GM19099 (cell line): ENCODE measurements around the gene ARHGEF7.

Experiments
- POLR2A ChIP-seq: IDR thresholded peaks from 3 replicates; pipeline ENCODE4 v1.6.1; 2011; ENCODE audit warnings: low read depth; ENCODE audit not compliant: insufficient read length; ENCODE audit errors: extremely low read depth

Gene ARHGEF7

DNA sequence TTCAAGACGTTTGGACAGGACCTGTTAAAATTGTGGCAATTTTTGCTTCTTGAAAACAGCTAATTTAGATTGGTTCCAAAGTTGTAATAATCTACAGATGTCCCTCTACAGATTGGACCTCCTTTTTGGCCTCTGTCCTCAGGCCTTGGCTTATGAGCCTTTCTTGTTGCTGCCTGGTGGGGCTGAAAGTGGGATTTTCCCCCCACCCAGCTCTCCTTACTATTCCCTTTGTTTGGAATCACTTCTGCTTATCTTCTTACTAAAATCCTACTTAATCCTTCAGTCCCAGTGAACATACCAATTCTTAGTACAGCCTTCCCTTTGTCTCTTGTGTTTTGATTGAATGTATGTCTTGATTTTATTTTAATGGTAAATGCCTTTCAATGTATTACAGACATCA is 141.8 kb downstream of the ARHGEF7 start:
- no peak for TF ChIP-seq POLR2A

DNA sequence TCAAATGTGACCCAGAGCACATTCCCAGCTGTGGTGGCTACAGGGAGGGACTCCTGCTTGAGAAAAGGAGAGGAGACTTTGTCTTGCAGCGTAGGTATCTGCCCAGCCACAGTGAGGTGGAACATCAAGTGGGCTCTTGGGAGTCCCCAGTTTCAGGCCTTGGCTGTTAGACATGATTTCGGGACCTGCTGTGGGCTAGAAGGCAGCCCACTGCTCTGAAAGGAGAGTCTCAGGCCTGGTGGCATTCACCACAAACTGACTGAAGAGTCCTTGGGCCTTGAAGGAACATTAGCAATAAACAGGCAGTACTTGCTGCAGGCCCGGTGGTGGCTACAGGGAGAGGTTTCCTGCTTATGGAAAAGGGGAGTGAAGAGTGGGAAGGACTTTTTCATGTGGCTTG is 143.5 kb downstream of the ARHGEF7 start:
- TF ChIP-seq POLR2A = no peak

DNA sequence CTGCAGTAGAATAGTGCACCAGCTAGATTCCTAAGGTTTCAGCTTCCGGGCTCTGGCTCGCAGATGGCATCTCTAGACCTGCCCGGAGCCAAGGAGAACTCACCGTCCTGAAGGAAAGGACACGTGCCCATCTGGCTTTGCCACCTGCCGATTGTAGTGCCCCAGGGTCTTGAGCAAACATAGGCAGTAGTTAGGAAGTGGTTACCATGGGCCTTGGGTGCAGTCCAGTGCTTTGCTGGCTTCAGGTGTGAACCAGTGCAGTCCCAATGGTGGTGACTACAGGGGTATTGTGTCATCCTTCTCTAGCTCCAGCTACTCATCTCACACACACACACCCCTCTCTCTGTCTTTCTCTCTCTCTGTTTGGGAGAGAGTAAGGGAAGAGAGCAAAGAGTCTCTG is 143.9 kb downstream of the ARHGEF7 start:
- no peak for TF ChIP-seq POLR2A

DNA sequence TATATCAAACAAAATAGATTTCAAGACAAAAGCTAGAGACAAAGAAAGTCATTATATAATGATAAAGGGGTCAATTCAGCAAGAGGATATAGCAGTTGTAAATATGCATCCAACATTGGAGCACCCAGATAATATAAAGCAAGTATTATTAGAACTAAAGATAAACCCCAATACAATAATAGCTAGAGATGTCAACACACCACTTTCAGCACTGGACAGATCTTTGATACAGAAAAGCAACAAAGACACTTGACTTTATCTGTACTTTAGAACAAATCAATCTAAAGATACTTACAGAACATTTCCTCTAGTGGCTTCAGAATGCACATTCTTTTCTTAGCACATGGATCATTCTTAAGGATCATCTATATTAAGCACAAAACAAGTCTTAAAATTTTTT is 146.2 kb downstream of the ARHGEF7 start:
- no peak for TF ChIP-seq POLR2A

DNA sequence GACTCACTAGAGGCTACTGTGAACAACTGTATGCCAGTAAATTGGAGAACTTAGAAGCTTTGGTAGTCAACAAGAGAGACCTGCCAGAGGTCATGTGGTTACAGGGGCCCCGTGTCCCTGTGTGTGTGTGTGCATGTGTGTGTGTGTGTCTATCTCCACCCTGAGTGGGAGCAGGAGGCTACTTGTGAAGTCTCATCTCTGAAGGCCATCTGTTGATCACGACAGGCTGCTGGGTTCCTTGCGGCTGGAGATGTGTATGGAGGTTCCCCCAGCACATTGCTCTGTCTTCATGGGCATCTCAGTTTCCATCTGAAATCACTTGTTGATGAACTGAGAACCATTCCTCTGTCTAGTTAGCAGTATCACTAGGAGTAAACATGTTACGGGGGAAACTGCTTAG is 147.2 kb downstream of the ARHGEF7 start:
- TF ChIP-seq POLR2A = no peak

DNA sequence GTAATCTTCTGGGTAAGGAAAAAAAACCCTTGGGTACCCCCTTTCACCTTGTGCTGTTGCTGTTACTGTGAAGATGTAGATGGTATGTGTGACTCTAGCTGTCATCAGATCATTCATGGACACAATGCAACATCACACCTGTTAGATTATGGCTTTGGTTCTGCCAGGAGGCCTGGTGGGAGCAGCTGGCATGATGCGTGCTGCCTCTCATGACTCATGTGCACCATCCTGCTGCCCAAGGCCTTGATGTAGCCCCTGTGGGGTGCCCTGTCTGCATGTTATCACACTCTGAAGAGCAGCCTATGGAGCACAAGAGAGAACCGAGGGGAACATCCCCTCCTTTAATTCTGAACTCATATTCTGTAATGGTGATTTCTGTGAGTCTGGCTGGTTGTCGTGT is 147.6 kb downstream of the ARHGEF7 start:
- TF ChIP-seq POLR2A = no peak

DNA sequence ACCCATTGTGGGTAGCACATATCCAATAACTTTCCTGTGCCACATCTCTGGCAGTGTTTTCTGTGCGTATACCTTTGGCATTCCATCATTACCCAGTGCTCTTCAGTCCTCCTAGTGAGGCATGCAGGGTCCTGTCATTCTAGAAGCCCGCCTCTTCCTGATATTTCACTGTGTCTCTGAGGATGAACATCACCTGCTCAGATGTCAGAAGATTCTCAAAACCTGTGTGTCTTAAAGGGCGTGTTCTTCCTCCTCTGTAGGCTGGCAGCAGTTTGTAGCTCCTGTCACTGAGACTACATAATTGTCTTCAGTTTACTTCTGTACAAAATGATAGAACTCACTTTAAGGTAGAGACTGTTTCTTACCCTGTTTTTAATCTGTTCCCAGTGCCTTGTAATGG is 148.5 kb downstream of the ARHGEF7 start:
- no peak for TF ChIP-seq POLR2A

DNA sequence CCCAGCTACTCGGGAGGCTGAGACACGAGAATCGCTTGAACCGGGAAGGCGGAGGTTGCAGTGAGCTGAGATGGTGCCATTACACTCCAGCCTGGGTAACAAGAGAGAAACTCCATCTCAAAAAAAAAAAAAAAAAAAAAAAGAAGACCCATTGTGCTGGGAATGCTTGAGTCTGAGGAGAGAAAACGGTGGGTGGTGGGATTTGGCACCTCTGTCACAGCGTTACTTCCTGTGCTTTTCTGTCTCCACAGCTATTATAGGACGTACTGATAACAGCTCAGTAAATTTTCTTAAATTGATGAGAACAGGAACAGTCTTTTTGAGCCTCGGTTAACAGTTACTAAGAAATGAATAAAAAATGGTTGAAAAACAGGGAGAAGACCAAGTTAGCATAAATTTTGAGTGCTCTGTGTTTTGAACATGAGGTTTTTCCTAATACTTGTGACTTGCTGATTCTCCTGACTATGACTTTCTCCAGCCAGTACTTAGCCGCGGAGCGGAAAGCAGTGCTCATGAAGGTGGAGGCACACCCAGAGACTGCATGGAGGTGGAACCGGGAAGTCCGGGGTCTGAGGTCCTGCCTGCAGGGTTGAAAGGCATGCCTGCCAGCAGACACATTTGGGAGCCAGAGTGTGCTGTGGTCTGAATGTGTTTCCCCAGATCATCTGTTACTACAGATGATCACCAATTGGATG is 150.0 kb downstream of the ARHGEF7 start:
- TF ChIP-seq POLR2A = no peak

DNA sequence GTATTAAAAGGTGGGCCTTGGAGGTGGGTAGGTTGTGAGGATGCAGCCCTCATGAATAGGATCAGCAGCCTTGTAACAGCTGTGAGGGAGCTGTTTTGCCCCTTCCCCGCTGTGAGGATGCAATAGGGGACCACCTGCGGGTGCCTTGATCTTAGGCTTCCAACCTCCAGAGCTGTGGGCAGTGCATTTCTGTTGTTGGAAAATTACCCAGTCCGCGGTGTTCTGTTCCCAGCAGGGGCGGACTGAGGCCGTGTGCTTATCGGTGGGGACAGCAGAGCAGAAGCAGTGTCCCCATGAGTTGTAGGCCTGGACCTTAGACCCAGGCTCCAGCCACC is 150.6 kb downstream of the ARHGEF7 start:
- TF ChIP-seq POLR2A = no peak

DNA sequence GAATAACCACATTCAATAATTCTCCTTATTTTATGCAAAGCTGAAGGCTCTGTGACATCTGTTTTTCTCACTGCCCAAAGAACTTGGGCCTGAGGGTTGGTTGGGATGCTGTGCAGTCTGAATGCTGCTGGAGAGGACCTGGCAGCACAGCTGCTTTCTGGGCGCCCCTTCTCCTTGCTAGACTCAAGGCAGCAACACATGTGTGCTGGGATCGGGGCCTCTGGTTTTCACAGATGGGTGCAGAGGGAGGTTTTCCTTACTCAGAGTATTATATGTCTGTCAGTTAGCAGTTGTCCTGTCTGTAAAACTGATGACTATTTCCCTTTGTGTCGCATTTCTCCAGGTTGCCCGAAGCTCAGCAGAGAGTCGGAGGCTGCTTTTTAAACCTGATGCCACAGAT is 152.1 kb downstream of the ARHGEF7 start:
- TF ChIP-seq POLR2A = no peak

DNA sequence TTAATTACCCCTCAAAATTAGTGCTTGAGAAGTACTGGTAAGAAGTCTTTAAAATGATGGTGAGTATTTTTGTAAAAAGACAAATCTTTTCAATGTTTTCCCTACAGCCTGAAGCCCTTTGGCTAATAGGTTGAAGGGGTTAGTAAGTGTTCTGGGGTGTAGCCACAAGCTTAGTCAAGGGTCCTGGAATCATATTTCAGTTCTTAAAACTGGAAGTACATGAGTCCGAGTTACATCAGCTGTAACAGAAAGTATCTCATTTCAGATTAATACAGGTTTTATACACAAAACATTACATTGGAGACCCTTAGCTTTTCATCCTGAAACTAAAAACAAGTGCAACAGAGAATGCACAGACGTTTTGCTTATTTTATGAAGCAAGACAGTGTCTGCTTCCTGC is 152.7 kb downstream of the ARHGEF7 start:
- TF ChIP-seq POLR2A = no peak

DNA sequence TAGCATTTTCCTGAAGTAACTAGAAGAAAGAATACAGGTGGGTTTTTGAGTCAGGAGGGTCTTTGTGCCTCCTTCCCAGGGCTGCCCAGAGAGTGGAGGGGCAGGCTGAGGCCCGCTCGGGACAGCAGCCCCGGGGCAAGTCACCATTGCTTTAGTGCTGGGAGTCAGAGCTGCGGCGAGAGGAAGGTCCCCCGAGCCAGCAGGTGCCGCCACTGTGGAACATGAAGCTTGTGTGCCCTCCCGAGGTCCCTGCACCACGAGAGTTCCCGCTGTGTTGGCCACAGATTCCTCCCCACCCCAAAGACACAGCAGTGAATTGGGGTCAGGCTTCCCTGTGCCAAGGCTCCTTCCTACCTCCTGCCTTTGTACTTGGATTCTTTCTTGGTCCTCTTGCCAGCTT is 154.4 kb downstream of the ARHGEF7 start:
- TF ChIP-seq POLR2A = no peak

DNA sequence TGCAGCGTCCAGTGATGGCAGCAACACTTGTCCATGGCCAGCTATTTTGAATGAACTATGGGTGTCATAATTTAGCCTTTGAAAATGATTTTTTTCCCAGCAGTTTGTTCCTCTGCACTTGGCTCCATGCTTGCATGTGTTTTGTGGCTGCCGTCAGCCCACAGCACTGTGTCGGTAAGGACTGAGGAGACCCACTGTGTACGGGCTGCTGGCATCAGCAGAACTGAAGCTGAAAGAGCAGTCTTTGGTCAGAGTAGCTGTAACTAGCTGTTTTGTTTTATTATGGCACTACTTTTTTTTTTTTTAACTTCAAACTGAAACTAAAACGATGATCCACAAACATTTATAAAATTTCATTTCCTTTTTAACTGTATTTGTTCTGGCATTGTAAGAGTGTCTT is 155.0 kb downstream of the ARHGEF7 start:
- TF ChIP-seq POLR2A = no peak

DNA sequence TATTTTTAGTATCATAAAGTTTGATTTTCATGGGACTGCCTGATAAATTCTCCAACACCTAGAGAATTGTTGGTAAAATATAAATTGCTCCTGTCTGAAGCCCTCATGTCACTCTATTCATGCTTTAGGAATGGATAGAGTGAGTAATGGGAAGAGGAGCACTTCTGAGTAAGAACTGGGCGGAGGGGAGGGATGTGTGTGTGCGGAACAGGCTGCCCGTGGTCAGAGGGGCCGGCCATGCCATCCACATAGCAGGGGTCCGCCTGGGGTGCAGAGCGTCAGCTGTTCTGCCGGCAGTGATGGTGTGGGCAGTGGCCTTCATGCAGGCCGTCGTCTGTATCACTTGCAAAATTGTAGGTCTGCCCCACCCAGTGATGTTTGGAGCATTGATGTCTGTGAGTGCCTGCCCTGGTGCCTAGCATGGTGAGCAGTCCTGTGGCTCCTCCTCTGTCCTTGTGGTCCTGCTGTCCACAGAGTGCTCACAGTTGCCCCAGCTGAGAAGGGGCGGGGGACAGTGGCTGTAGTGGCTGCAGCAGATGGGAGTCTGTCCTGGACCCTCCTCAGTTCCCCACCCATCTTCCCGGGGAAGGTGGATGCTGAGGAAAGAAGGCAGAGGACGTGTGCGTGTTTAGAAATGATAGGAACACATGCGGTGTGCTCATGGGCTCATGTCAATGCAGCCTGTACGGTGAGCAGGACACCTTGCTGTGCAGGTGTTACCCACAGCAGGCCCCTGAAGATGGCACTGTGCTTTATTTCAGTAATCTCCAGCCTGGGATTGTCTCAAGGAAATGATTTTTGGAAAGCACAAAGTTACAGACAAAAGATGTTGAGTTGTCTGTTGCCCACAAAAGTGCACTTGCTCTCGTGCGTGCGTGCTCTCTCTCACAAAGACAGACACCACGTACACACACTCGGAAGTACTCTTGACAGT is 155.9 kb downstream of the ARHGEF7 start:
- TF ChIP-seq POLR2A = no peak

DNA sequence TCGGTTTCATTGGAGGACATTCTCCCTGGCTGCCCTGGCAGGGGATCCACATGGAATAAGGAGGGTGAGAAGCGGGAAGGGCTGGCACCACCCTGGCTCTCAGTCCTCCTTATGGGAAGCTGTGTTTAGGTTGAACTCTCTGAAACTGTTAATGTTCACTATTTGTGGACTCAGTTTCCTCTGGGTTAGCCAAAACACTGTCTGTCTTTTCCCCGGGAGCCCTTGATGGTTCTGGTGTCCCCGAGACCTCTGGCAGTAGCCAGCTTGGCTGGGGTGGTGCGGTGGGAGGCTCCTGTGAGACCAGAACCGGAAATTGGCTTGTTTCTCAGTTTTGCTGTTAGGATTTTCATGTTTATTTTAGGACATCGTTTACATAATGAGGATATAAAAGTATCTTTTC is 157.0 kb downstream of the ARHGEF7 start:
- no peak for TF ChIP-seq POLR2A

DNA sequence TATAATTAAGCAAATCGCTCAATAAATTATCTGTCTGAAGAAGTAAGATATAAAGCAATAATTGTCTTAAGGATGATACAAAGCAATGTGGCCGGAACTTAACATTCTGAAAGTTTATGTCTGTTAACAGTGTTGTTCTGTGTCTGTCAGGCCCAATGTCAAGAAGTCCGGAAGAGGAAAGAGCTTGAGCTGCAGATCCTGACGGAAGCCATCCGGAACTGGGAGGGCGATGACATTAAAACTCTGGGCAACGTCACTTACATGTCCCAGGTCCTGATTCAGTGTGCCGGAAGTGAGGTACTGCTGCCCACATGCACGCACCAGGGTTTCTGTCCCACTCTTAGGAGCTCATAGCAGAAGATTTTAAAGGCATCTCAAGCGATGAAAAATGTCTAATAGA is 160.3 kb downstream of the ARHGEF7 start:
- no peak for TF ChIP-seq POLR2A
